K562 (cell line): Measurements from ENCODE around the gene MXD3. TPM values are rescaled to one million over a fixed set of nuclear protein-coding genes. Genes with fewer than 3 reads are reported as not detected.

Source experiments
- ATAC-seq: fragments of 200-7000 bp; cut with Tn5 transposase; 3 replicates; pipeline ENCODE4 v1.9.1; 2020; ENCODE audit warnings: moderate library complexity
- BruUV-seq: library from RNA; stranded (reverse); fragments of 400-500 nt; replicated peaks from 2 replicates; lab custom pipeline; 2021; lab: Mats Ljungman, UMichigan
- CTCF ChIA-PET: fragments of 300-600 bp; formaldehyde crosslinking; extraction: SDS; loops from one replicate; lab custom pipeline; 2021; ENCODE audit warnings: low intra/inter-chr PET ratio; lab: Yijun Ruan, JAX
- POLR2A ChIA-PET: fragments of 300-600, 350-650 bp; sonication (Branson Sonifier 250); formaldehyde crosslinking; extraction: SDS; loops from one replicate; lab custom pipeline; 2021; ENCODE audit warnings: antibody characterized with exemption, inconsistent platforms; lab: Yijun Ruan, JAX
- DNase-seq, 4 experiments: peaks; one replicate each; pipeline versions ENCODE4 v3.0.0 to v3.0.0-alpha.2; 2011 to 2018; ENCODE audit warnings: low spot score in 3 of 4, mixed read lengths in 3 of 4; ENCODE audit errors: extremely low read depth in 1 of 4
- FAIRE-seq: peaks from 2 replicates; lab custom pipeline; 2011; peaks lifted over from hg19 to GRCh38; lab: Jason Lieb, UNC
- H2AFZ ChIP-seq: 2 replicates; pipeline ENCODE4 v1.6.0; 2011; ENCODE audit warnings: low read depth, low read length, control low read depth, inconsistent platforms
- H3K27ac ChIP-seq: fragments of 200-600 bp; 3 replicates; pipeline ENCODE4 v1.8.0; 2011; ENCODE audit warnings: low read depth, mild to moderate bottlenecking, control low read depth, inconsistent platforms, low read length, moderate library complexity, mixed read lengths; ENCODE audit errors: extremely low read depth
- H3K27me3 ChIP-seq, 2 experiments: fragments of 300-600 bp in 1 of 2; 2 replicates in 1 of 2; 3 replicates in 1 of 2; pipeline versions ENCODE4 v1.6.0 to v1.8.0; 2011; ENCODE audit warnings: inconsistent platforms in 2 of 2, low read length in 2 of 2, mild to moderate bottlenecking in 1 of 2, mixed read lengths in 1 of 2, moderate library complexity in 1 of 2; ENCODE audit not compliant: control insufficient read depth in 2 of 2, insufficient read depth in 2 of 2
- H3K36me3 ChIP-seq: fragments of 300-600 bp; 3 replicates; pipeline ENCODE4 v1.8.0; 2011; ENCODE audit warnings: mild to moderate bottlenecking, low read length, inconsistent platforms; ENCODE audit not compliant: control insufficient read depth, insufficient read depth
- H3K4me1 ChIP-seq, 2 experiments: fragments of 200-600 bp in 1 of 2; replicated peaks in 1 of 2; 2 replicates in 1 of 2; 3 replicates in 1 of 2; pipeline versions ENCODE4 v1.5.1 to v1.8.0; 2011; ENCODE audit warnings: inconsistent platforms in 2 of 2, low read length in 2 of 2, mild to moderate bottlenecking in 1 of 2, mixed read lengths in 1 of 2, moderate library complexity in 1 of 2; ENCODE audit not compliant: control insufficient read depth in 2 of 2, insufficient read depth in 2 of 2
- H3K4me2 ChIP-seq: 2 replicates; pipeline ENCODE4 v1.6.1; 2011; ENCODE audit warnings: low read length, control low read depth, inconsistent platforms, mixed read lengths; ENCODE audit not compliant: insufficient read depth
- H3K4me3 ChIP-seq: fragments of 200-600 bp; sonication (generic), shearing (Covaris generic); 2 replicates; pipeline ENCODE4 v1.5.1; 2016; ENCODE audit warnings: control low read depth, inconsistent platforms
- H3K79me2 ChIP-seq: fragments of 200-600 bp; 3 replicates; pipeline ENCODE4 v1.8.0; 2011; ENCODE audit warnings: low read length, inconsistent platforms; ENCODE audit not compliant: control insufficient read depth, insufficient read depth
- H3K9ac ChIP-seq, 2 experiments: 2 replicates each; pipeline versions ENCODE4 v1.6.0 to v1.6.1; 2011; ENCODE audit warnings: low read depth in 2 of 2, low read length in 2 of 2, control low read depth in 1 of 2, inconsistent platforms in 1 of 2, mild to moderate bottlenecking in 1 of 2, mixed read lengths in 1 of 2; ENCODE audit not compliant: insufficient read depth in 1 of 2
- H3K9me1 ChIP-seq: one replicate; pipeline ENCODE4 v1.6.0; 2011; ENCODE audit warnings: inconsistent platforms, mild to moderate bottlenecking, low read length, moderate library complexity; ENCODE audit not compliant: control insufficient read depth, insufficient read depth
- H3K9me3 ChIP-seq: replicated peaks from 2 replicates; pipeline ENCODE4 v1.5.1; 2011; ENCODE audit warnings: low read depth, low read length, inconsistent platforms; ENCODE audit not compliant: control insufficient read depth, insufficient read depth
- H4K20me1 ChIP-seq: replicated peaks from 2 replicates; pipeline ENCODE4 v1.6.1; 2011; ENCODE audit warnings: low read length, inconsistent platforms, mixed read lengths; ENCODE audit not compliant: control insufficient read depth, insufficient read depth
- AFF4 ChIP-seq: sonication (generic); formaldehyde crosslinking; IDR thresholded peaks from 2 replicates; pipeline ENCODE4 v1.8.0; 2023; ENCODE audit warnings: mild to moderate bottlenecking, missing genetic modification reagents
- ATF1 ChIP-seq, 2 experiments: fragments of 450-650 bp in 1 of 2; IDR thresholded peaks; 2 replicates each; pipeline ENCODE4 v1.6.1; 2016; ENCODE audit warnings: missing compliant biosample characterization in 1 of 2, missing genetic modification characterization in 1 of 2
- BRD4 ChIP-seq: fragments of 200-600 bp; sonication (generic); IDR thresholded peaks from 2 replicates; pipeline ENCODE4 v1.6.1; 2017; ENCODE audit warnings: inconsistent platforms
- BRD9 ChIP-seq: fragments of 450-650 bp; IDR thresholded peaks from 2 replicates; pipeline ENCODE4 v1.6.1; 2018; ENCODE audit warnings: low read depth; ENCODE audit not compliant: partially characterized antibody
- FOXP1 ChIP-seq: sonication (generic); formaldehyde crosslinking; IDR thresholded peaks from 2 replicates; pipeline ENCODE4 v1.8.0; 2022; ENCODE audit warnings: mild to moderate bottlenecking, missing genetic modification reagents
- GABPA ChIP-seq: fragments of 200-800 bp; sonication (Bioruptor generic); conservative IDR thresholded peaks from 2 replicates; pipeline ENCODE4 v1.6.1; 2016; ENCODE audit warnings: low read depth, missing genetic modification characterization, missing compliant biosample characterization
- KDM5B ChIP-seq: fragments of 200-600 bp; sonication (generic); IDR thresholded peaks from 2 replicates; pipeline ENCODE4 v1.6.1; 2012; ENCODE audit warnings: low read depth, mild to moderate bottlenecking, moderate library complexity, low read length, control low read depth, inconsistent platforms; ENCODE audit not compliant: insufficient replicate concordance
- L3MBTL2 ChIP-seq: fragments of 450-650 bp; IDR thresholded peaks from 2 replicates; pipeline ENCODE4 v1.6.1; 2016; ENCODE audit warnings: mild to moderate bottlenecking, moderate library complexity
- NR2C2 ChIP-seq, 2 experiments: fragments of 200-800 bp in 1 of 2; sonication (Bioruptor generic) in 1 of 2; sonication (generic) in 1 of 2; formaldehyde crosslinking in 1 of 2; IDR thresholded peaks; 2 replicates each; pipeline versions ENCODE4 v1.6.1 to v1.8.0; 2016 to 2022; ENCODE audit warnings: mild to moderate bottlenecking in 1 of 2, missing compliant biosample characterization in 1 of 2, missing genetic modification characterization in 1 of 2, missing genetic modification reagents in 1 of 2
- NRF1 ChIP-seq, 2 experiments: fragments of 450-650 bp; IDR thresholded peaks in 1 of 2; conservative IDR thresholded peaks in 1 of 2; 2 replicates each; pipeline ENCODE4 v1.6.1; 2014; ENCODE audit warnings: mild to moderate bottlenecking in 2 of 2
- RB1 ChIP-seq: fragments of 450-650 bp; IDR thresholded peaks from 2 replicates; pipeline ENCODE4 v1.6.1; 2017; ENCODE audit warnings: low read depth, mild to moderate bottlenecking
- RBFOX2 ChIP-seq: fragments of 200-400 bp; formaldehyde crosslinking; IDR thresholded peaks from 2 replicates; pipeline ENCODE4 v1.6.1; 2017; ENCODE audit warnings: low read depth, mild to moderate bottlenecking, low read length, moderate library complexity
- SIN3A ChIP-seq, 2 experiments: fragments of 150-350 bp in 1 of 2; IDR thresholded peaks; 2 replicates each; pipeline ENCODE4 v1.6.1; 2011 to 2016; ENCODE audit warnings: borderline replicate concordance in 2 of 2, low read depth in 2 of 2, low read length in 2 of 2, mild to moderate bottlenecking in 2 of 2, moderate library complexity in 2 of 2; ENCODE audit not compliant: control insufficient read depth in 1 of 2
- TEAD1 ChIP-seq, 2 experiments: fragments of 450-650 bp in 1 of 2; sonication (generic) in 1 of 2; formaldehyde crosslinking; IDR thresholded peaks; 2 replicates each; pipeline versions ENCODE4 v1.4.0 to v1.8.0; 2020 to 2022; ENCODE audit warnings: mild to moderate bottlenecking in 2 of 2, missing genetic modification reagents in 1 of 2
- WGBS: fragments of 100-300 bp; shearing (Covaris generic); methylation state at CpG from one replicate; pipeline ENCODE4 v1.1.6; 2016; ENCODE audit warnings: low coverage, mixed read lengths; ENCODE audit not compliant: insufficient coverage; ENCODE audit errors: missing lambda C conversion rate; 5-methylcytosine and 5-hydroxymethylcytosine counted together
- in situ Hi-C: fragments of 300-500 bp; cut with MboI; formaldehyde crosslinking; loops from 4 replicates; pipeline ENCODE4 v1.15.0; 2018; ENCODE audit warnings: inconsistent platforms, mixed read lengths
- intact Hi-C: fragments of 100-400 bp; cut with micrococcal nuclease; formaldehyde crosslinking; loops from 2 replicates; pipeline ENCODE4 v1.14.2; 2022
- polyA plus RNA-seq, 8 experiments: library from polyadenylated mRNA; depleted of rRNA in 4 of 8; stranded (reverse) in 5 of 8; unstranded in 3 of 8; fragments of >200 nt; fragmentation: Nextera tagmentation in 2 of 8; fragmentation: Illumina TruSeq in 1 of 8; extraction: Ambion mirVana in 2 of 8; extraction: Trizol in 1 of 8; gene quantifications; 2 replicates each; pipeline versions ENCODE4 v1.2.1 to v1.2.3, GENCODE V29; 2011 to 2014; ENCODE audit warnings: inconsistent platforms in 1 of 8, missing spikeins in 1 of 8
- total RNA-seq, 7 experiments: library from RNA; depleted of rRNA in 6 of 7; stranded (reverse); fragments of >200 nt in 6 of 7; fragmentation: Illumina TruSeq in 2 of 7; extraction: Trizol in 2 of 7; gene quantifications; 2 replicates each; pipeline versions ENCODE4 v1.2.1 to v1.2.3, GENCODE V29; 2011 to 2021; ENCODE audit warnings: low replicate concordance in 1 of 7
- TF ChIP-seq, protein P1 (sequence below): sonication (generic); formaldehyde crosslinking; IDR thresholded peaks from 2 replicates; pipeline ENCODE4 v1.8.1; 2023; ENCODE audit warnings: mild to moderate bottlenecking, missing genetic modification reagents

Gene MXD3
- total and polyA plus RNA-seq, 9 of the 15 experiments (the other 6 are each of a cell fraction or from before 2014, with no cell fraction given): 0.28 to 24.8 (median 4.5) TPM

DNA sequence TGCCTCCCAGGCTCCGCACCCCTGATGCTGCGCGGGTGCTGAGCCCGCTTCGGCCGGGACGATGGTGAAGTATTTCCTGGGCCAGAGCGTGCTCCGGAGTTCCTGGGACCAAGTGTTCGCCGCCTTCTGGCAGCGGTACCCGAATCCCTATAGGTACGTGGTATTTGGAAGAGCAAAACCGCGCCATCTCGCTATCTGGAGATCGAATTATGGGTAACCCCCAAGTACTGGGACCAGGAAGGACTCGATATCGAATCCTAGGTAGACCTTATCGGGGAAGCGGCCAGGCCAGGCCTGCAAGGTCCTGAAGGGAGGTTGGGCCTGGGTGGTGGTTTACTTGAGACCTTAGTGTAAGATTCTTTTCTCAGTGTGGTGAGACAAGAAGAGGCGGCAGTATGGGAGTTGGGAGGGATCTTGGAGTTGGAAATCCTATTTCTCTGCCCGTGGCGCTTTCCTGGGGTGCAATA lies 7.7 kb downstream of the MXD3 start:
- WGBS: 0% methylated on average over 22 of the region's 25 CpGs
- no TSS peak for BruUV-seq
- FAIRE-seq (no peak), ATAC-seq (no peak), DNase-seq (peak in 3 of 4 experiments; percentile 31 to 58 (median 55))
- Histone ChIP-seq H3K27ac (peak overlapping the region; percentile 89), H3K79me2 (peaks cover 48% of the 10 kb centered on the region), H4K20me1 (peaks cover 10% of the 10 kb centered on the region), H3K4me3 (peak overlapping the region; percentile 88), H3K9ac (peak overlapping the region; percentile 93 to 99), H3K4me2 (peak overlapping the region; percentile 94), H2AFZ (peak overlapping the region; percentile 86), H3K4me1 (peaks cover 32 to 39% of the 10 kb centered on the region in 2 experiments), H3K36me3 (peaks cover 58% of the 10 kb centered on the region), H3K27me3 (no peaks in the 10 kb centered on the region), H3K9me1 (no peaks in the 10 kb centered on the region), H3K9me3 (no peaks in the 10 kb centered on the region)
- intact Hi-C loops (loop anchor here (5.0 kb wide), 1 partner anchor 172 kb away; the partner anchor contains the start of gene NSD1), in situ Hi-C loops (no loop called here)
- POLR2A ChIA-PET: interaction anchor here (0.6 to 1.4 kb wide), 5 partner anchors 9 to 835 kb away, joined by 3 to 4 read pairs (median 3); partner anchors contain the start of gene LMAN2
- CTCF ChIA-PET: no interaction called here
- TF ChIP-seq SIN3A (IDR thresholded peaks at IDR 0.05; ENCODE audit: borderline replicate concordance in 2 of 2, control insufficient read depth in 1 of 2, low read depth in 2 of 2, low read length in 2 of 2) (0 out of 4 replicates have a peak, but pooled peaks have one; percentile 17 to 21), AFF4 (CRISPR knock-in tag) (peak; percentile 83), BRD4 (0 out of 2 replicates have a peak, but pooled peaks have one; percentile 51), TEAD1 (CRISPR knock-in tag; IDR thresholded peaks at IDR 0.05) (peak in 1 of 2 experiments; percentile 17; a peak in 1 of 4 replicates), NRF1 (conservative IDR thresholded peaks at IDR 0.05 in 1 of 2, IDR thresholded peaks at IDR 0.05 in 1 of 2) (peak in 1 of 2 experiments; percentile 22; a peak in 1 of 4 replicates), L3MBTL2 (no peak), RBFOX2 (peak; percentile 68), BRD9 (no peak), FOXP1 (peak; percentile 82; the same call in 1 of the 2 replicates), NR2C2 (CRISPR knock-in tag; IDR thresholded peaks at IDR 0.05) (no peak), NR2C2 (tag; IDR thresholded peaks at IDR 0.05) (peak; percentile 42; the same call in 1 of the 2 replicates), KDM5B (no peak), ATF1 (CRISPR knock-in tag; IDR thresholded peaks at IDR 0.05) (no peak), ATF1 (tag; IDR thresholded peaks at IDR 0.05) (peak; percentile 48), GABPA (tag) (peak; percentile 89), RB1 (0 out of 2 replicates have a peak, but pooled peaks have one; percentile 3)
- TF ChIP-seq, protein P1, sequence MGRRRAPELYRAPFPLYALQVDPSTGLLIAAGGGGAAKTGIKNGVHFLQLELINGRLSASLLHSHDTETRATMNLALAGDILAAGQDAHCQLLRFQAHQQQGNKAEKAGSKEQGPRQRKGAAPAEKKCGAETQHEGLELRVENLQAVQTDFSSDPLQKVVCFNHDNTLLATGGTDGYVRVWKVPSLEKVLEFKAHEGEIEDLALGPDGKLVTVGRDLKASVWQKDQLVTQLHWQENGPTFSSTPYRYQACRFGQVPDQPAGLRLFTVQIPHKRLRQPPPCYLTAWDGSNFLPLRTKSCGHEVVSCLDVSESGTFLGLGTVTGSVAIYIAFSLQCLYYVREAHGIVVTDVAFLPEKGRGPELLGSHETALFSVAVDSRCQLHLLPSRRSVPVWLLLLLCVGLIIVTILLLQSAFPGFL (CRISPR knock-in tag): 0 out of 2 replicates have a peak, but pooled peaks have one; percentile 25
